Glomerular endothelial cell (primary cell): ENCODE results near the gene FBXO40. TPM values are rescaled to one million over a fixed set of nuclear protein-coding genes. Genes with fewer than 3 reads are reported as not detected.
A peak's percentile ranks its signal among the peaks of the same experiment; 100 is the strongest.
"Not testable (repeated sequence)": the region's sequence is repeated elsewhere in the genome, so short reads cannot be mapped to it uniquely, and the experiment has no call there.

Experiments used
- DNase-seq: peaks from one replicate; pipeline ENCODE4 v3.0.0-alpha.2; 2011; ENCODE audit warnings: low read depth, low spot score; ENCODE audit errors: extremely low read depth
- total RNA-seq: library from RNA; depleted of rRNA; stranded (reverse); fragments of >200 nt; gene quantifications from 2 replicates; pipeline ENCODE4 v1.2.3, GENCODE V29; 2015

The FBXO40 gene, protein sequence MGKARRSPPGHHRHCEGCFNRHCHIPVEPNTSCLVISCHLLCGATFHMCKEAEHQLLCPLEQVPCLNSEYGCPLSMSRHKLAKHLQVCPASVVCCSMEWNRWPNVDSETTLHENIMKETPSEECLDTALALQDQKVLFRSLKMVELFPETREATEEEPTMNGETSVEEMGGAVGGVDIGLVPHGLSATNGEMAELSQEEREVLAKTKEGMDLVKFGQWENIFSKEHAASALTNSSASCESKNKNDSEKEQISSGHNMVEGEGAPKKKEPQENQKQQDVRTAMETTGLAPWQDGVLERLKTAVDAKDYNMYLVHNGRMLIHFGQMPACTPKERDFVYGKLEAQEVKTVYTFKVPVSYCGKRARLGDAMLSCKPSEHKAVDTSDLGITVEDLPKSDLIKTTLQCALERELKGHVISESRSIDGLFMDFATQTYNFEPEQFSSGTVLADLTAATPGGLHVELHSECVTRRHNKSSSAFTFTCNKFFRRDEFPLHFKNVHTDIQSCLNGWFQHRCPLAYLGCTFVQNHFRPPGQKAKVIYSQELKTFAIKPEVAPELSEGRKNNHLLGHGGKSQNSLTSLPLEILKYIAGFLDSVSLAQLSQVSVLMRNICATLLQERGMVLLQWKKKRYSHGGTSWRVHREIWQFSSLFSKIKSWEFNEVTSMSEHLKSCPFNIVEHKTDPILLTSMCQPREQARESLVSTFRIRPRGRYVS
- not detected in 2 replicates for total RNA-seq

DNA sequence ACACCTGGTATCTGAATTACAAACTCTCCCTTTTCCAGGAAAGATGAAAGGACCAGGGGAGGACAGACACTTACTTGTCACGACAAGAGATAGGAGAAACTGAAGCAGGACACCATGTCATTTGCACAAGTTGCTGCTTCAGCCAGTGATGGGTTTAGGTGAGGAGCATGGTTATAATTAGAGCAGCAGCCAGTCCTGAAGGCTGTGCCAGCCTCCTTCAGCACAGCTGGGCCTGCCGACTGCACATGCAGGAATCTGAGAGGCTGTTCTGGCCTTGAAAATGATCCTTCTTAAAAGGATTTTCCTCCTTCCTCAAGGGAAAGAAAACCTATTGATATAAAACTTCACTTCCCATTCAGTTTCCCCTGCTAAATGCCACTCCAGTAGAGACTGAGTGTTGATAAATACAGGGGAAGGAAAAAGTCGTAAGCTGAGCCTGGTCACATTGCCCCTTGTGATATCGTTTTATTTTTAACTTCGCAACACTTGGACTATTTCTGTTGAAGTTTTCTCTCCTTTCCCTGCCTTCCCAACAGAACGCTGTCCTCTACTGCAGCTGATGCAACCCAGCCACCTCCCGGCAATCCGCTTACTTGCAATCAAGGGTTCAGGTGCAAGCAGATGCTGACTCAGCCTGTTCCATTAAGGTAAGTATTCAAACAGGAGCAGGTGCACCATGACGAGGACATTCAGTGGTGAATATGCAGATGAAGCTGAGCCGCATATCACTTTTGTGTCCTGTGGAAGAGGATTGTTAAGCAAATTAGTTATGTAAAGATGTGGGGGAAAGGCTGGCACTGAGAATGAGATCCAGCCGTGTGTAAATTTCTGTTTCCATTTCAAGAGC lies at the start of gene FBXO40:
TSS of gene FBXO40 (plus strand) at position 524 of the 847 bp plus-strand sequence. CDS start 27,197 bp downstream, outside the sequence.
- no peak for DNase-seq

DNA sequence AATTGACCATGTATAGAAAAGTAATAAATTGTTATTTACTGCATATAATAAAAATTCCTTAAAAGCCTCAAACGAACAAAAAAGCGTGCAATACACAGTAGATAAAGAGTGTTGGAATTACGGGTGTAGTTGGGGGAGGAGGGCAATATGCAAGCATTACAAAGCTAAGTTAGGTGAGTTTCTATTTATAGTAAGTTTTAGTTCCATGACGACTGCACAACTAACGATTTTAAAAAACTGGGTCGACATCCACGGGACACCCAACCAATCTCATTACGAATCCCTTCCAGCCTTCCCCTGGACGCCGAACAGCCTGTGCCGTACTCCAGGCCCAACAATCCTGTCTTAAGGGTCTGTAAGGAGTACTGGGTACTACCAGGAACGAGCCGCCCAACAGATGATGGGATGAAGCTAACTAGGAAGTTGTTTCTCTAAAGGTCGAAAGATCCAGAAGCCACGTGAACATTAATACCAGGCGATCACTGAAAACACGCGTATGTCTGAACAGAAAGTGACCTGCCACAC lies 48.1 kb upstream of the FBXO40 start:
- no peak for DNase-seq

DNA sequence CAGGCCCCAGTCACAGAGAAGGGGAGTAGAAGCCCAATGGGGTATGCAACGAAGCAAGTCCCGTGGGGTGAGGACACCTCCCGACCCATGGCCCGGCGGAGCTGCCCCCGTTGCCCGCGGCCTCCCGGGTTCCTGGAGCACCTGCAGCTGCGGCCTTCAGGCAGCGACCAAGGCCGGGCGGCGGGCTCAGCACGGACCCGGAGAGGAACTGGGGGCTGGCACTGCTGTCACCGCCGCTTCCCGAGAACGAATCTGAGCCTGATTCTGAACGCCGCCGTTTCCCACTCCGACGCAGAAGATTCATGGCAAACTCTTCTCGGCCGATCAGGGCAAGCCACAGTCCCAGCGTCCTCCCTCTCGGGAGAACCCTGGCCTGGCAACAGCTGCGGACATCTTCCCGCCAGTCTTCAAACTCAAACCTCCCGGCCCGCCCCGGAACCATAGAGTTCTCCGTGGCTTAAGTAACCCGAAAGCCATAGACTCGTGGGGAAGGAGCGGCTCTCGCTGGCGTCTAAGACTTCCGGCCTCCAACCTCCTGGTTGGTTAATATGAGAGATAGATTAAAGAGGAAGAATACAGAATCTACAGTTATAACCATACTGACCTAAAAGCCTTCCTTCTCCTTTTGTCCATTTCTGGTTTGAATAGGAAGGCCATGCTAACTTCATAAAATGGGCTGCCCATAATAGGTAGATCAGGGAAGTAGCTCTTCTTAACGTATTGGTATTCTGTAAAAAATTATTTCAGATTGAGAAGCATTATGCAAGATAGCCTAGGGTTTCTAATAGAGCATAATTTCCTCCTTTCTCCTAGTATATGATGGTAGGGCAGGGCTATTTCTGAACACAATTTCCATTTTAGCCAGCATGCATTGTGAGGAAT lies 47.4 kb upstream of the FBXO40 start, which contains the start of gene POLQ:
TSS of gene POLQ (minus strand) at position 415 of the 882 bp plus-strand sequence. CDS start at position 304, 111 bp downstream.
- peak; percentile 93 for DNase-seq

DNA sequence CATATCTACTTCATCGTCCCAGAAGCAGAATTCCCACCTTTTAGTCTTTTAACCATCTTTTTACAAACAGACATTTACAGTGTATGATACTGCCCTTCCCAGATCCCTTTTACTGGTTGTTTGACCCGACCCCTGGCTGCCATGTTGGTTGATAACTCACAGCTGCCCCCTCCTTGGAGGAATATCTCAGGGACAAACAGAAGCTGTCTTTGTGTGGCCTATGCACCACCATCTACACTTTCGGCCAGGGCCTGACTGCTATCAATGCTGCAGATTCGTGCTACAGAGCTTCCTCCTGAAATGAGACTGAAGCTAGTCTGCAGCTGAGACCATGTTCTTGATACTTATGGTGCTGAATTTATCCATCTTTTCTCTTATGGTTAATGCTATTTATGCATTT lies 40.8 kb upstream of the FBXO40 start:
- no peak for DNase-seq

DNA sequence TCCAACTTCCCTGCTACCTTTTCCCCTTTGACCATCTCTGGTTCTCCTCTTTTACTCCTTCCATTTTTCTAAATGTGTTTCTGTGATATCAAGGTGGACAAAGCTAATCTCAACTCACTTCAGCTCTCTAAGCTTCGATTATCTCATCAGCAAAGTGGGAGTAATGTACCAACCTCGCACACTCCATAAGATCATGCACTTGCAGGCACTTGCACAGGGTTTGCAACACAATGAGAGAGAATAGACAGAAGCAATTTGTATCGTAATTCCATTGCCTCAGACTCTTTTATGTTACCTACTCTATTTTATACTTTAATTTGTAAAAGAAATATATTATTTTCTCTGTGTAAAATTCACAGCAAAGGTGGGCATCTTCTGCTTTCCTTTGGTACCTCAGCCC lies 40.4 kb upstream of the FBXO40 start:
- DNase-seq: no peak

DNA sequence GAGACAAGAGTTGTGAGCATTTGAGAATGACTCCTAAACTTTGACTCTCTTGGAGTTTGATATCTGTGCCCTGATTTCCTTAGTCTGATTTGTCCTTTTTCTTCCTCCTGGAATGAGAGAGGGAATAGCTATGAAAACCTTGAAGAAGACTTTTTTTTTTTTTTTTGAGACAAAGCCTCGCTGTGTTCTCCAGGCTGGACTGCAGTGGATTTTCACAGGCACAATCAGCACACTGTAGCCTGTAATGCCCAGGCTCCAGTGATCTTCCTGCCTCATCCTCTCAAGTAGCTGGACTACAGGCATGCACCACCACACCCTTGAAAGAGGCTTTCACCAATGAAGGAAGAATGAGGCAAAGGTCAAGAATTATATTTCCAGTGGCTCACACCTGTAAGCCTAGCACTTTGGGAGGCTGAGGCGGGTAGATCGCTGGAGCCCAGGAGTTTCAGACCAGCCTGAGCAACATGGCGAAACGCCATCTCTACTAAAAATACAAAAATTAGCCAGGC lies 35.7 kb upstream of the FBXO40 start:
- DNase-seq: no peak

DNA sequence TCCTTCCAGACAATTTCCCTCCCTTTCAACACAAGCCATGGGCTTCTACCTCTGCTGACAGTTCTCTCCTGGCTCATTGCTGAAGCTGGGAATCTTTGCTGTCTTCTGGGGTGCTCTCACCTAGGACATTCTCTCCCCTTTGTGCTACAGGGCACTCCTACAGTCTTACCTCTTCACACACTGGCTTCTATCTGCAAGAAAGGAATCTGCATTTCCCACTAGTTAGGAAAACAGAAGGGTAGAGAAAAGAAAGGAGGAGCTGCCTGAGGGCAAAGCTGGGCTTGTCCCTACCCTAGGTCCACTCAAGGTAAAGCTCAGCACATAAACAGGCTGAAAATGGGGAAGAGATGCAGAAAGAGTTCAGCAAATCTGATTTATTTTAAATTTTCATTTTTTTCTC lies 31.0 kb upstream of the FBXO40 start:
- no peak for DNase-seq

DNA sequence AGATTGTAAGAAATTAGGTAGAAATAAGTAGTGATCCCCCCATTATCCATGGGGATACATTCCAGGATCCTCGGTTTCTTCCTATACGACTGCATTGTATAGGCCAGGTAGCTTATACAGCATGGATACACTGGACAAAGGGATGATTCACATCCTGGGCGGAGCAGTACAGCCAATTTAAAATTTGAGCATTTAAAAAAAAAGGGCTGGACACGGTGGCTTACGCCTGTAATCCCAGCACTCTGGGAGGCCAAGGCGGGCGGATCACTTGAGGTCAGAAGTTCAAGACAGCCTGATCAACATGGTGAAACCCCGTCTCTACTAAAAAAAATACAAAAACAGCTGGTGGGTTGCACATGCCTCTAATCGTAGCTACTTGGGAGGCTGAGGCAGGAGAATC lies 26.4 kb upstream of the FBXO40 start:
- DNase-seq: no peak

DNA sequence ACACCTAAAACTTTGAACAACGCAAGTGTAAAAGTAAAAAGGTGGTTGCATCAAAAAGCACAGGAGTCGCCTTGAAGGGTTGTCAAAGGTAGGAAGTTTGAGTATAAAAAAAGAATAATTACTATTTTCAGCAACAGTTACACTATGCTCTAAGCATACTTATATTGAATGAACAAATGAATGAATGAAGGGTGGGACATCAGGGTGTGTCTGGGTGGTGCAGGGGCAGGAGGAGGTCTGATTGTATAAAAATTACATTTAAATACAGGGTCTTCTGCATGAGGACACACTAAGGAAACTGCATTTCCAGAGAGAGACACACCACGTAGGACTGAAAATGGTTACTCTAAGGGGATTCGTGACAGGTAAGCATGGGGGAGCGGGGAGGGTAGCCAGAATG lies 25.5 kb upstream of the FBXO40 start, which contains the start of gene ARGFX:
TSS of gene ARGFX (plus strand) at position 301 of the 400 bp plus-strand sequence. CDS start 2,765 bp downstream, outside the sequence.
- no peak for DNase-seq

DNA sequence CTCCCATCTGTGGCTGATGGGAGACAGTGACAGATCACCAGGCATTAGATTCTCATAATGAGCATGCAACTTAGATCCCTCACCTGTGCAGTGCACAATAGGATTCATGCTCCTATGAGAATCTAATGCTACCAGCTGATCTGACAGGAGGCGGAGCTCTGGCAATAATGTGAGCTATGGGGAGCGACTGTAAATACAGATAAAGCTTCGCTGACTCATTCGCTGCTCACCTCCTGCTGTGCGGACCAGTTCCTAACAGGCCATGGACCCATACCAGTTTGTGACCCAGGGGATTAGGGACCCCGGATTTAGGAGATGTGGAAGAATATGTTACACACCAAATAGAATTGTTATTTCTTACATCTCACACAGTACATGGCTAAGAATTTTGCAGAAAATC lies 18.7 kb upstream of the FBXO40 start:
- no peak for DNase-seq

DNA sequence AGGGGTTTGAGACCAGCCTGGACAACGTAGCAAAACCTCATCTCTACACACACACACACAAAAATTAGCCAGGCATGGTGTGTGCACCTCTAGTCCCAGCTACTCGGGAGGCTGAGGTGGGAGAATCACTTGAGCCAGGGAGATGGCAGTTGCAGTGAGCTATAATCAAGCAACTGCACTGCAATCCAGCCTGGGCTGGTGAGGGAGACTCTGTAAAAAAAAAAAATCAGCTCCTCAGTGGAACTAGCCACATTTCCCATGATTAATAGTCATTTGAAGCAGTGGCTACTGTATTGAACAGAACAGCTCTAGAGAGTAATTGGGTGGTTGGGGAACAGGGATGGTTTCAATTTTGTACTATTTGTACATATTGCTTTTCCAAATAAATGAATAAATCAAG lies 11.5 kb upstream of the FBXO40 start:
- DNase-seq: no peak

DNA sequence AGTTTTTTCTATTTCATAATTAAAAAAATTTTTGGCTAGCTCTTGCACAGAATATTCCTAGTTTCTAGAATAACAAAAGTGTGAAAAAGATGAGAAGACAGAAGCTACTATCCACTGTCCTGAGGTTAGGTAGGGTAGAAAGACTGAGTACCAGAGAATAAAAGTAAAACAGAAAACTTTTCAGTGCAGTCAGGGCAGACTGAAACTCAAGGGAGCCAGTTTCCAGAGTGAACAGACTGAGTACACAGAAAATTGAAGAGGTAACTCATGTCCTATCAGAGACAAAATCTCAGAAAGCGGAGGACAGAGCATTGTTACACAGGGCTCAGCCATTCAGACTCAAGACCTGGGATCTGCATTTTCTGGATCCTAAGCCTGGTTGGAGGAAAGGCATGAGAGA lies 8.8 kb upstream of the FBXO40 start:
- no peak for DNase-seq

DNA sequence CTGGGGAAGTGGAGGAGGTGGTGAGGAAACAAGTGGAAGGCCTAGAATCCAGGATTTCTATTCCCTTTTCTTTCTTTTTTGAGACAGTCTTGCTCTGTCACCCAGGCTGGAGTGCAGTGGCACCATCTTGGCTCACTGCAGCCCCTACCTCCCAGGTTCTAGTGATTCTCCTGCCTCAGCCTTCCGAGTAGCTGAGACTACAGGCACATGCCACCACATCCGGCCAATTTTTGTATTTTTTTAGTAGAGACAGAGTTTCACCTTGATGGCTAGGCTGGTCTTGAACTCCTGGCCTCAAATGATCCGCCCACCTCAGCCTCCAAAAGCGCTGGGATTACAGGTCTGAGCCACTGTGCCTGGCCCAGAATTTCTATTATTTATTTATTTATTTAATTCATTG lies 627 bp downstream of the FBXO40 start:
- DNase-seq: not testable (repeated sequence)

DNA sequence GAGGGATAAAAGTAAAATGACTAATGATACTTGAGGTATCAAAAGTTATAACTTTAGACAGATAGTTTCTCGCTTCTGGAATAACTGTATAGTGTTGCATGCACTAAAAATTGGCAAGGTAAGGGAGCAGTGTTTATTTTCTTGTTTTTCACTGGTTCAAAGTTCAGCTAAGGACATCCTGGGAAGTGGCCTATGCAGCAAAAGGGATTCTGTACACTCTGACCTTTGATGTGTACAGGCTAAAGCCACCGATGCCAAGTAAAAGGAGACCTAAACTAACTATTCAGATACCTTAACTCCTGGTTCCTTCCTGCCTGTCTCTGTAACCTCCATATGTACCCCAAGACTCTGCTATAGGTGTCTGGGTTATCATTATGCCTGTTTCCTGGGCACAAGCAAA lies 1.7 kb downstream of the FBXO40 start:
- DNase-seq: no peak

DNA sequence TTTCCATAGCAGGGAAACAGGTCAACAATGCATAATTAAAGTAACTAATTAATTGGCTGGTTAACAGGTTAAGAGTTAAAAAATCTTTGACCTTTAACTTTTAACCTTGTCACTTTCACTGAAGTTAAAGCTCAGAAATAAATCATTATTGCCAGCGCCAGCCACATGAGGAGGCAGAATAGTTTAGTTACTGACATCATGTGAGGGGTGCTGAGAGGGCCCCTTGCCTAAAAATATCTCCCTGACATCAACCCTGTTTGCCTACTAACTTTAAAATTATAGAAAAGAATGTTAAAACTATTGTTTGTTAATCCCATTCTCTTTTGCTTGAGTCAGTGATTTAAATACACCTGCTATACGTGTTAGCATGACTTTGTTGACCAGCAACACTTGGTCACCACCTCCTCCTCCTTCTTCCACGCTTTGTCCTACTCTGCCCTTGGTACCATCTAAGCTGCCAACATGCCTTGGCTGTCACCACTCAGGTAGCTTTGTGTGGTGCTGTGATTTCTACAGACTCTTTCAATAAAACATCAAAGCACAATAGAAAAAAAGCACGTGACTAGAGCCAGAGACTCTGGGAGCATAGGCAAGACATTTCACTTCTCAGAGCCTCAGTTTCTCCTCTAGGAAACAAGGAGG lies 2.7 kb downstream of the FBXO40 start:
- DNase-seq: no peak

DNA sequence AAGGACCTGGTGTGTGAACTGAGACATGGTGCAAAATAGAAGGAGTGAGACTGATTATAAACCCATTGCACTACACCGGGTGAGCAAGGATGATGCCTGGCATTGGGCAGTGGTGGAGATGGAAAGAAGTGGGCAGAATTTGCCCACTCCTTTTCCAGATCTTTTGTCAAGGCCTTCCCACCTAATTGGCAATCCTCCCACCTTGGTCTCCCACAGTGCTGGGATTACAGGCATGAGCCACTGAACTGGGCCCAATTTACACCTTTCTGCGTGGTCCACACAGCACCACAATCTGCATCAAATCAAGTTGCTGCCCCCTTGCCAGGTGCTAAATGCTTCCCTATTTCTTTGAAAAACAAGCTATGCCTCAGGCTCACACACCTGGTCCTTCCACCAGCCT lies 5.4 kb downstream of the FBXO40 start:
- no peak for DNase-seq

DNA sequence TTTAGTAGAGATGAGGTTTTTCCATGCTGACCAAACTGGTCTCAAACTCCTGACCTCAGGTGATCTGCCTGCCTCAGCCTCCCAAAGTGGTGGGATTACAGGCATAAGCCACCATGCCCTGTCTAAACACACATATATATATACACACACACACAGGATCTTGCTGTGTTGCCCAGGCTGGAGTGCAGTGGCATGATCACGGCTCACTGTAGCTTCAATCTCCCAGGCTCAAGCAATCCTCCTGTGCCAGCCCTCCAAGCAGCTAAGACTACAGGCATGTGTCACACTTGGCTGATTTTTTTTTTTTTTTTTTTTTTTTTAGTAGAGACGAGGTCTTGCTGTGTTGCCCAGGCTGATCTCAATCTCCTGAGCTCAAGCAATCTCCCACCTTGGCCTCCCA lies 6.7 kb downstream of the FBXO40 start:
- DNase-seq: not testable (repeated sequence)

DNA sequence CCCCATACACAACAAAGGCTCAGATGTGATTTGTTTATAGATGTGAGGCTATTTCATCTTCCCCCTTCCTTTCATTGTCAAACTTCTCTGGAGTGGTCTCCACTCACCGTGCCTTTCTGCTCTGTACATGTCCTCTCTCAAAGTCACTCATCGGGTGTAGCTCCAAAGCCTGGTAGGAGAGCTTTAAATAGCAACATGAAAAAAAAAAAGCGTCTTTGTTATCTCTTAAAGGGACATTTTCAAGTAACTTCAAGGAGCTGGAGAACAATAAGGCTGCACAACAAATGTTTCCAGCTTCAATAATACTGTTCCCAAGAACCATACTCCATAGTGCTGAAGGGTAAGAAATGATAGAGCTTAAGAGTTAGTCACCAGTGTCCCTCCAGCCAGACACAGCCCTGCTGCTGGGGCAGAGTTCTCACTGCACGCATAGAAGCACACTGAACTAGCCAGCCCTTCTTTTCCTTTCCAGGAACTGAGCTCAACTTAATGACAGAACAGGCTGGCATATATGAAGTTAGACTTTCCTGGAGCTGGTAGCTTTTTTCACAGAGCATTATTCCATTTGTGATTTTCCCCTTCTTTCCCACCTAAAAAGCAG lies 8.1 kb downstream of the FBXO40 start:
- no peak for DNase-seq

DNA sequence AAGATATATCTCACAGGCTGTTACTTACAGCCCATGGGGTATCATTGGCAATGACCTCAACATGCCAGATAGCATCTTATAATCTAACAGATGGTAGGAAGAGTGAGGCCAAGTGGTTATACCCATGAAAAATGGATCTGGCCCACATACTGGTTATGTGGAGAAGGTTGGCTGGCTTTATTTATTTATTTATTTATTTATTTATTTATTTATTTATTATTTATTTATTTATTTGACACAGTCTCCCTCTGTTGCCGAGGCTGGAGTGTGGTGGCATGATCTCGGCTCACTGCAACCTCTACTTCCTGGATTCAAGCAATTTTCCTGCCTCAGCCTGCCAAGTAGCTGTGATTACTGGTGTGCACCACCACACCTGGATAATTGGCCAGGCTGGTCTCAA lies 11.6 kb downstream of the FBXO40 start:
- no peak for DNase-seq
